Body of pancreas (tissue), 4 donors: ENCODE data around the gene UGP2. TPM values are rescaled to one million over a fixed set of nuclear protein-coding genes. Genes with fewer than 3 reads are reported as not detected.
A peak's percentile ranks its signal among the peaks of the same experiment; 100 is the strongest.

Experiments
- ATAC-seq: fragments of 150-250 bp; one replicate; pipeline ENCODE4 v1.9.1; 2016
- DNase-seq, 4 donors: peaks; one replicate each; pipeline ENCODE4 v3.0.0-alpha.2; 2019
- H3K27ac ChIP-seq, 4 donors: fragments of 200-600 bp; sonication (generic); 1 replicate in 3 of 4; 2 replicates in 1 of 4; pipeline versions ENCODE4 v1.5.1 to v1.6.1; 2016 to 2019; ENCODE audit warnings: mild to moderate bottlenecking in 1 of 4, mixed read lengths in 1 of 4, moderate library complexity in 1 of 4
- H3K27me3 ChIP-seq, 2 donors: fragments of 200-600 bp; sonication (generic); one replicate each; pipeline ENCODE4 v1.6.0; 2016; ENCODE audit warnings: mild to moderate bottlenecking in 1 of 2
- H3K36me3 ChIP-seq, 2 donors: fragments of 200-600 bp; sonication (generic); replicated peaks in 1 of 2; 2 replicates each; pipeline ENCODE4 v1.5.1; 2016; ENCODE audit warnings: low read depth in 2 of 2; ENCODE audit not compliant: insufficient read depth in 1 of 2
- H3K4me1 ChIP-seq: fragments of 200-600 bp; sonication (generic); one replicate; pipeline ENCODE4 v1.6.0; 2016
- H3K4me3 ChIP-seq, 2 donors: fragments of 200-600 bp; sonication (generic); 1 replicate in 1 of 2; 2 replicates in 1 of 2; pipeline ENCODE4 v1.5.1; 2016 to 2019
- H3K9me3 ChIP-seq, 3 donors: fragments of 200-600 bp; sonication (generic); 1 replicate in 2 of 3; 2 replicates in 1 of 3; pipeline ENCODE4 v1.5.1; 2016
- CTCF ChIP-seq, 7 experiments: fragments of 450-650 bp in 4 of 7; fragments of 200-600 bp in 3 of 7; sonication (generic) in 3 of 7; IDR thresholded peaks; one replicate each; pipeline ENCODE4 v1.5.1; 2016 to 2019; ENCODE audit warnings: antibody characterized with exemption in 7 of 7
- POLR2A ChIP-seq, 3 donors: fragments of 450-650 bp; IDR thresholded peaks; one replicate each; pipeline ENCODE4 v1.6.1; 2016; ENCODE audit warnings: antibody characterized with exemption in 3 of 3, mild to moderate bottlenecking in 2 of 3
- WGBS, 2 donors: methylation state at CpG; one replicate each; pipeline ENCODE4 v1.1.5; 2017; 5-methylcytosine and 5-hydroxymethylcytosine counted together
- intact Hi-C: fragments of 100-400 bp; cut with DNase I; formaldehyde crosslinking; loops from one replicate; pipeline ENCODE4 v1.15.1; 2023
- total RNA-seq, 2 donors: library from RNA; depleted of rRNA; stranded (reverse); fragments of >200 nt; gene quantifications; one replicate each; pipeline ENCODE4 v1.1.0, GENCODE V29; 2016

UGP2 gene
- 10 to 100 TPM; 64.3 to 93.3 TPM for total RNA-seq

- intact Hi-C loops = no loop called here
- 1% methylated on average over 22 to 59 of the region's 59 CpGs for WGBS, 2 donors
- no peaks in the 10 kb centered on the region for H3K27me3 ChIP-seq
- H3K36me3 ChIP-seq = no peaks in the 10 kb centered on the region
- ATAC-seq (peak; percentile 76), DNase-seq (peak; percentile 87 to 94 (median 91))
- peaks cover 27% of the 10 kb centered on the region for H3K4me1 ChIP-seq
- TF ChIP-seq CTCF (IDR thresholded peaks at IDR 0.05) (peak in 2 of 7 experiments; percentile 17 to 34), POLR2A (IDR thresholded peaks at IDR 0.05) (peak; percentile 62 to 94 (median 90))
- H3K27ac ChIP-seq = peak within 1 kb of the TSS; percentile 97 to 99 (median 98)
- no peaks in the 10 kb centered on the region for H3K9me3 ChIP-seq
- H3K4me3 ChIP-seq = peak within 1 kb of the TSS; percentile 79 to 86
These were observed at the start of gene UGP2 for GRCh38 chr2:63841254-63842022. Gene UGP2, plus strand, starts transcription at chr2:63841896. Its CDS starts 290 bp downstream, at chr2:63842186.

- Histone ChIP-seq H3K9me3 (no peaks in the 10 kb centered on the region), H3K4me1 (no peaks in the 10 kb centered on the region), H3K36me3 (no peaks in the 10 kb centered on the region), H3K27me3 (no peaks in the 10 kb centered on the region), H3K27ac (no peak overlapping the region), H3K4me3 (no peak overlapping the region)
- WGBS, 2 donors = 94% methylated on average over 1 of the region's 1 CpG
- intact Hi-C loops = no loop called here
- DNase-seq (no peak), ATAC-seq (no peak)
- TF ChIP-seq CTCF (IDR thresholded peaks at IDR 0.05) (no peak), POLR2A (IDR thresholded peaks at IDR 0.05) (no peak)
These were observed 49.2 kb upstream of the UGP2 start for GRCh38 chr2:63792530-63792929.

GRCh38 chr2:63796366-63796765 lies 45.3 kb upstream of the UGP2 start:
- H3K4me3 ChIP-seq = no peak overlapping the region
- WGBS, 2 donors = 93 to 100% methylated on average over 1 of the region's 1 CpG
- H3K36me3 ChIP-seq = no peaks in the 10 kb centered on the region
- no peak for DNase-seq
- H3K4me1 ChIP-seq = no peaks in the 10 kb centered on the region
- H3K27ac ChIP-seq = no peak overlapping the region
- TF ChIP-seq POLR2A (IDR thresholded peaks at IDR 0.05) (no peak), CTCF (IDR thresholded peaks at IDR 0.05) (no peak)
- intact Hi-C loops = no loop called here
- ATAC-seq = no peak
- H3K9me3 ChIP-seq = no peaks in the 10 kb centered on the region
- H3K27me3 ChIP-seq = no peaks in the 10 kb centered on the region

GRCh38 chr2:63796796-63797195 lies 44.9 kb upstream of the UGP2 start:
- intact Hi-C loops = no loop called here
- H3K9me3 ChIP-seq = no peaks in the 10 kb centered on the region
- H3K36me3 ChIP-seq = no peaks in the 10 kb centered on the region
- TF ChIP-seq CTCF (IDR thresholded peaks at IDR 0.05) (no peak), POLR2A (IDR thresholded peaks at IDR 0.05) (no peak)
- ATAC-seq = no peak
- WGBS, 2 donors = 92 to 94% methylated on average over 3 of the region's 3 CpGs
- DNase-seq = no peak
- H3K4me3 ChIP-seq = no peak overlapping the region
- H3K4me1 ChIP-seq = no peaks in the 10 kb centered on the region
- H3K27ac ChIP-seq = no peak overlapping the region
- no peaks in the 10 kb centered on the region for H3K27me3 ChIP-seq

- WGBS, 2 donors = 90 to 99% methylated on average over 6 of the region's 6 CpGs
- Histone ChIP-seq H3K36me3 (no peaks in the 10 kb centered on the region), H3K4me3 (no peak overlapping the region), H3K27ac (no peak overlapping the region), H3K4me1 (no peaks in the 10 kb centered on the region), H3K9me3 (no peaks in the 10 kb centered on the region), H3K27me3 (no peaks in the 10 kb centered on the region)
- no peak for DNase-seq
- intact Hi-C loops = no loop called here
- no peak for ATAC-seq
- TF ChIP-seq POLR2A (IDR thresholded peaks at IDR 0.05) (no peak), CTCF (IDR thresholded peaks at IDR 0.05) (no peak)
These were observed 40.2 kb upstream of the UGP2 start for GRCh38 chr2:63801455-63801854.
